Chondrocyte (in vitro differentiated cells): Measurements from ENCODE around the gene PSMA7. TPM values are rescaled to one million over a fixed set of nuclear protein-coding genes. Genes with fewer than 3 reads are reported as not detected.

Experiments used
- DNase-seq: peaks from one replicate; pipeline ENCODE4 v3.0.0; 2021; ENCODE audit warnings: mixed read lengths, low spot score
- H3K27ac Mint-ChIP-seq: one replicate; pipeline ENCODE4 v1.8.0; 2021; ENCODE audit warnings: mild to moderate bottlenecking, moderate library complexity, mixed read lengths; ENCODE audit not compliant: unreplicated experiment
- H3K27me3 Mint-ChIP-seq: 2 replicates; pipeline ENCODE4 v1.8.0; 2021; ENCODE audit warnings: low read depth, mixed read lengths
- H3K36me3 Mint-ChIP-seq: 2 replicates; pipeline ENCODE4 v1.8.0; 2021; ENCODE audit warnings: low read depth, mixed read lengths
- H3K4me1 Mint-ChIP-seq: 2 replicates; pipeline ENCODE4 v1.8.0; 2021; ENCODE audit warnings: low read depth, mild to moderate bottlenecking, mixed read lengths
- H3K4me3 Mint-ChIP-seq: one replicate; pipeline ENCODE4 v1.8.0; 2021; ENCODE audit warnings: mild to moderate bottlenecking, moderate library complexity, mixed read lengths; ENCODE audit not compliant: unreplicated experiment
- H3K9me3 Mint-ChIP-seq: 2 replicates; pipeline ENCODE4 v1.8.0; 2021; ENCODE audit warnings: low read depth, mixed read lengths
- total RNA-seq: library from RNA; stranded (reverse); gene quantifications from 3 replicates; pipeline ENCODE4 v1.2.1, GENCODE V29; 2021
- TF ChIP-seq, protein P1 (sequence below): fragments of 200-600 bp; sonication (generic); IDR thresholded peaks from 2 replicates; pipeline ENCODE4 v1.5.0; 2021; ENCODE audit warnings: antibody characterized with exemption, mild to moderate bottlenecking, moderate library complexity

PSMA7 gene
- total RNA-seq, 1 donor from 2014 or later = 226 TPM

DNA sequence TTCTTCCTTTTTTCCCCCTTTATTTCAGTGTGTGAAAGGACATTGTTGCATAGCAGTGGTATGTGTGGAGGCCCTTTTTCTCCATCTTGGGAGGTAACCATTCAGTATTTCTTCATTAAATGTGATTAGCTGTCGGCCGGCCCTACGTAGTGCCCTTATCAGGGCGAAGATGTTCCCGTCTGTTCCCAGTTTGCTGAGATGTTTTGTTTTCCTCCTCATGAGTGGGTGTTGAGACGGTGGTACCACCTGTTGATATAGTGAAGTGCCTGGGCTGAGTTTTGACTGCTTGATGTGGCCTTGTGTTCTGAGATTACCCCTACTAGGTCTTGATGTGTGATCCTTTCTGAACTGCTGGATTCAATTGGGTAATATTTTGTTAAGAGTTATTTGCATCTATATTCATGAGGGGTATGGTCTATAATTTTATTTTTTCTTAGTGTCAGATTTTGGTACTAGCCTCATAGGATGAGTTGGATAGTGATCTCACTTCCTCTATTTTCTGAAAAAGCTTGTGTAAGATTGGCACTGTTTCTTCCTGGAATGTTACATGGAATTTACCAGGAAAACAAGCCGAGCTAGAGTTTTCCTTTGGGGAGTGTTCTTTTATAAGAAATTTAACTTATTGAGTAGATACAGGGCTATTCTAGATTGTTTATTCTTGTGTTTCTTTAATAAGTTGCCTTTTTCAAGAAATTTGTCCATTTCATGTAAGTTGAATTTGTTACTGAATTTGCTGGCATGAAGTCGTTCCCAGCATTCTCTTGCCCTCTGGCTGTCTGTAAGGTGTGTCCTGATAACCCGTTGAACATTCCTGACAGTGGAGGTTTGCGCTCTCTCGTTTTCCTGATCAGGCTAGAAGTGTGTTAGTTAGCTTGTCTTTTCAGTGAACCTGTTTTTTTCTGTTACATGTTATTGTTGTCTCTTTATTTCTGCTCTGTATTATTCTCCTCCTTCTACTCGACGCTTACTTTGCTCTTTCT, 44.0 kb upstream of the PSMA7 start:
- no peaks in the 10 kb centered on the region for H3K27me3 Mint-ChIP-seq
- H3K27ac Mint-ChIP-seq = peak overlapping the region; percentile 83
- H3K36me3 Mint-ChIP-seq = peaks cover 3% of the 10 kb centered on the region
- peaks cover 43% of the 10 kb centered on the region for H3K4me1 Mint-ChIP-seq
- H3K9me3 Mint-ChIP-seq = no peaks in the 10 kb centered on the region
- peak; percentile 5 for DNase-seq
- peak overlapping the region; percentile 56 for H3K4me3 Mint-ChIP-seq
- TF ChIP-seq, protein P1, sequence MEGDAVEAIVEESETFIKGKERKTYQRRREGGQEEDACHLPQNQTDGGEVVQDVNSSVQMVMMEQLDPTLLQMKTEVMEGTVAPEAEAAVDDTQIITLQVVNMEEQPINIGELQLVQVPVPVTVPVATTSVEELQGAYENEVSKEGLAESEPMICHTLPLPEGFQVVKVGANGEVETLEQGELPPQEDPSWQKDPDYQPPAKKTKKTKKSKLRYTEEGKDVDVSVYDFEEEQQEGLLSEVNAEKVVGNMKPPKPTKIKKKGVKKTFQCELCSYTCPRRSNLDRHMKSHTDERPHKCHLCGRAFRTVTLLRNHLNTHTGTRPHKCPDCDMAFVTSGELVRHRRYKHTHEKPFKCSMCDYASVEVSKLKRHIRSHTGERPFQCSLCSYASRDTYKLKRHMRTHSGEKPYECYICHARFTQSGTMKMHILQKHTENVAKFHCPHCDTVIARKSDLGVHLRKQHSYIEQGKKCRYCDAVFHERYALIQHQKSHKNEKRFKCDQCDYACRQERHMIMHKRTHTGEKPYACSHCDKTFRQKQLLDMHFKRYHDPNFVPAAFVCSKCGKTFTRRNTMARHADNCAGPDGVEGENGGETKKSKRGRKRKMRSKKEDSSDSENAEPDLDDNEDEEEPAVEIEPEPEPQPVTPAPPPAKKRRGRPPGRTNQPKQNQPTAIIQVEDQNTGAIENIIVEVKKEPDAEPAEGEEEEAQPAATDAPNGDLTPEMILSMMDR = no peak

DNA sequence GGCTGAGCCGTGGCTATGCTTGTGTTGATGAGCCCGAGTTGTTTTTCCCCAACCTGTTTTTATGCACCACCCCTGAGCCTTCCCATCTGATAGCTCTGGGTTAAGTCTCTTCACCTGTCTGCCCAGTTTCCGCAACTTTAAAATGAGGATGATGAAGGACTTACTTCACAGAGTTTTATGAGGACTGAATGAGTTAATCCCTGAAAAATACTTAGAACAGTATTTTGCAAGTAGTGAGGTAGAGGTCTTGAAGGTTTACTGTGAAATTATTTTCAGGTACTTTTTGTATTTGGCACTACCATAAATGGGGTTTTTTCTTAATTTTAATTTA, 42.9 kb upstream of the PSMA7 start:
- Mint-ChIP-seq H3K4me3 (no peak overlapping the region), H3K4me1 (peaks cover 49% of the 10 kb centered on the region), H3K27ac (no peak overlapping the region), H3K27me3 (no peaks in the 10 kb centered on the region), H3K36me3 (peaks cover 3% of the 10 kb centered on the region), H3K9me3 (no peaks in the 10 kb centered on the region)
- TF ChIP-seq, protein P1 = no peak
- DNase-seq = no peak

DNA sequence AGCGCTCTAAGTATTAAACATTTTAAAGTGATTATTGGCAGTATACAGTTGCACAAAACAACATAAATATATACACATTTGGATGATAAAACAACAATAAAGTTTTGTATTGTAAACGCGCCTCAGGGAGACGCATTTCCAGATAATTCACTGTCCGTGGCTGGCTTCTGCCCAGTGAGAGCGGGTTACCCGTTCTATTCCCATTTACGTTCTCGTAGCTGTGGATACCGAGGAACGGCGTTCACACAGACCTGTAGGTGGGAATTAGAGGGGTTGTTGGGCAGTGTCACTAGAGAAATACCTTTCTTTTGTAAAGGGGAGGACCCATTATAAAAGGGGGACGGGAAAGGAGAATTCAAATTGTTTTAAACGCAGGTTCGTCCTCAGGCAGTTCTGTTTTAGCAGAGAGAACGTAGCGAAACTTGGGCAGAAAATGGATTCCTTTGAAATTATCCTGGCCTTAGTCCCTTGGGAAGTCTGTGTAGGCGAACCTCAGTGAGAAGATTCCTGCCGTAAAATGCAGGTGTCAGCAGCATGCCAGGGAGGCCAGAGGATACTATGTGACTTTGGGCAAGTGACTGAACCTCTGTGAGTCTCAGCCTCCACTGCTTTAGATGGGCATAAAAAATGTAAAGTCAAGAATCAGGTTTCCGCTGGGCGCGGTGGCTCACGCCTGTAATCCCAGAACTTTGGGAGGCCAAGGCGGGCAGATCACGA, 40.4 kb upstream of the PSMA7 start:
- peaks cover 49% of the 10 kb centered on the region for H3K4me1 Mint-ChIP-seq

DNA sequence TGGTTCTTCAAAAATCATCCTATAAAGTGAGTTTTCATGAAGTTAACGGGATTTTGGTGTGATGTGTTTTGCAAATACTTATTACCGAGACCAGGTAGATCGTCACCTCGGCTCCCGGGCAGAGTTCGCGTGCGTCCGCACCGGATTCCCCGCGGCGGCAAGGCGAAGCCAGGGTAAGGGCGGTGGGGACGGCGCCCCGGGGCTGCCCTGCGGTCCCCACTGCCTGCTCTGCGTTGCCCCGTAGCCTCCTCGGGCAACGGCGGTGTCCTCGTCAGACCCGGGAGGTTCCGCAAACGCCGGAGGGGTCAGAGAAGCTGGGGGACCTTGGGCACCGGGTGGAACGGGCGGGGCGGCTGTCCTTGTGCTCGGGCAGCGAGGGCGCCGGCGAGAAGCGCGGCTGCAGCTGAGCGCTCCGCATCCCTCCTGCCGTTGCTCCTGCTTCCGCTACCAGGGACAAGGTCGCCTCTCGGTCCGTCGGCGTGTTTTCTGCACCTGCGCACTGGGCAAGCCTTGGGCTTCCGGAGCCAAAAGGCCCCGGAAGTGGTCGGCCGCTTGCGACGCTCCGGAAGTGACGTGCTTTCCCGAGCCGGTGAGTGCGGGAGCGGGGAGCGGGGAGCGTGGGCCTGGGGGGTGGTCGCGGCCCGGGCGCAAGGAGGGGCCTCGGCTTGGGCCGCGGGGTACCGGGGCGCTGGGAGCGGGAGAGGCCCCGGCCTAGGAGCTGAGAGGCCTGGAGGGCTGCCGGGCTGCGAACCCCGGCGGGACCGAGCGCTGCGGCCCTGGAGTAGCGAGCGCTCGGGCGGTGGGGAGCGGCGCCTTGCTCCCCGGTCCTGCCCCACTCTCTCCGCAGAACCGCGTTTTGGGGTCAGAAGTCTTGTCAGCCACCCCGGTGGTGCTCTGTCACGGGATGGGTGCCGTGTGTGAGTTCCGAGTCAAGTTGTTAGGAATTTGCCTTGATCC, 39.6 kb upstream of the PSMA7 start, which contains the start of gene MTG2:
Gene MTG2 (plus strand): TSS at position 560 of the 957 bp plus-strand sequence. CDS start 10,393 bp downstream, outside the sequence.
- TF ChIP-seq, protein P1 = peak; percentile 23
- Mint-ChIP-seq H3K9me3 (no peaks in the 10 kb centered on the region), H3K4me3 (peak within 1 kb of the TSS; percentile 86), H3K36me3 (no peaks in the 10 kb centered on the region), H3K27me3 (no peaks in the 10 kb centered on the region), H3K27ac (peak within 1 kb of the TSS; percentile 91), H3K4me1 (peaks cover 44% of the 10 kb centered on the region)
- DNase-seq = peak; percentile 97

More for the DNA sequence above, 40.4 kb upstream of the PSMA7 start:
- no peaks in the 10 kb centered on the region for H3K36me3 Mint-ChIP-seq
- no peaks in the 10 kb centered on the region for H3K9me3 Mint-ChIP-seq
- H3K27me3 Mint-ChIP-seq = no peaks in the 10 kb centered on the region
- peak overlapping the region; percentile 86 for H3K4me3 Mint-ChIP-seq
- DNase-seq = peak; percentile 8
- H3K27ac Mint-ChIP-seq = peak overlapping the region; percentile 91
- TF ChIP-seq, protein P1 = no peak
